ENCODE data around the gene ZFP82. TPM values are rescaled to one million over a fixed set of nuclear protein-coding genes. Genes with fewer than 3 reads are reported as not detected.

ZFP82 gene
- 1 to 10 TPM; 3.2 to 3.9 (median 3.3) TPM for total RNA-seq

- peaks cover 19% of the 10 kb centered on the region for H3K4me1 Mint-ChIP-seq (ENCODE audit: low read depth)
- peak within 1 kb of the TSS; percentile 91 for H3K4me3 Mint-ChIP-seq
- peak; percentile 64 for DNase-seq
- H3K9me3 Mint-ChIP-seq = peaks cover 12% of the 10 kb centered on the region
- peaks cover 20% of the 10 kb centered on the region for H3K27me3 Mint-ChIP-seq (ENCODE audit: low read depth)
- peaks cover 14% of the 10 kb centered on the region for H3K36me3 Mint-ChIP-seq (ENCODE audit: insufficient read depth)
- ATAC-seq = peak; percentile 93 to 95
Observed at GRCh38 chr19:36418287-36419001, at the start of gene ZFP82. ZFP82 (minus strand) TSS chr19:36418644; CDS start chr19:36409789, 8,855 bp downstream.

GRCh38 chr19:36460046-36460445 lies 41.6 kb upstream of the ZFP82 start:
- Mint-ChIP-seq H3K4me1 (ENCODE audit: low read depth) (no peaks in the 10 kb centered on the region), H3K36me3 (ENCODE audit: insufficient read depth) (peaks cover 38% of the 10 kb centered on the region), H3K4me3 (no peak overlapping the region), H3K27me3 (ENCODE audit: low read depth) (no peaks in the 10 kb centered on the region), H3K9me3 (peaks cover 41% of the 10 kb centered on the region)
- ATAC-seq = no peak
- DNase-seq = no peak

- no peaks in the 10 kb centered on the region for H3K4me1 Mint-ChIP-seq (ENCODE audit: low read depth)
- DNase-seq (no peak), ATAC-seq (no peak)
- H3K9me3 Mint-ChIP-seq = peaks cover 49% of the 10 kb centered on the region
- H3K36me3 Mint-ChIP-seq (ENCODE audit: insufficient read depth) = peaks cover 46% of the 10 kb centered on the region
- no peaks in the 10 kb centered on the region for H3K27me3 Mint-ChIP-seq (ENCODE audit: low read depth)
- no peak overlapping the region for H3K4me3 Mint-ChIP-seq
Observed at GRCh38 chr19:36456831-36457230, 38.4 kb upstream of the ZFP82 start.

- Mint-ChIP-seq H3K4me3 (no peak overlapping the region), H3K27me3 (ENCODE audit: low read depth) (no peaks in the 10 kb centered on the region), H3K36me3 (ENCODE audit: insufficient read depth) (peaks cover 46% of the 10 kb centered on the region), H3K9me3 (peaks cover 53% of the 10 kb centered on the region), H3K4me1 (ENCODE audit: low read depth) (no peaks in the 10 kb centered on the region)
- DNase-seq = no peak
- ATAC-seq = no peak
Observed at GRCh38 chr19:36449059-36449670, 30.7 kb upstream of the ZFP82 start.

- Mint-ChIP-seq H3K36me3 (ENCODE audit: insufficient read depth) (peaks cover 5% of the 10 kb centered on the region), H3K4me3 (no peak overlapping the region)
Observed at GRCh38 chr19:36441339-36441738, 22.9 kb upstream of the ZFP82 start.

GRCh38 chr19:36436531-36436930 lies 18.1 kb upstream of the ZFP82 start:
- Mint-ChIP-seq H3K4me1 (ENCODE audit: low read depth) (no peaks in the 10 kb centered on the region), H3K9me3 (peaks cover 35% of the 10 kb centered on the region), H3K27me3 (ENCODE audit: low read depth) (no peaks in the 10 kb centered on the region), H3K4me3 (no peak overlapping the region), H3K36me3 (ENCODE audit: insufficient read depth) (peaks cover 5% of the 10 kb centered on the region)
- ATAC-seq (no peak), DNase-seq (no peak)

More at GRCh38 chr19:36441339-36441738, 22.9 kb upstream of the ZFP82 start:
- DNase-seq (no peak), ATAC-seq (no peak)
- Mint-ChIP-seq H3K27me3 (ENCODE audit: low read depth) (no peaks in the 10 kb centered on the region), H3K9me3 (peaks cover 35% of the 10 kb centered on the region), H3K4me1 (ENCODE audit: low read depth) (no peaks in the 10 kb centered on the region)

GRCh38 chr19:36423925-36424324 lies 5.5 kb upstream of the ZFP82 start:
- H3K4me3 Mint-ChIP-seq = no peak overlapping the region
- peaks cover 6% of the 10 kb centered on the region for H3K4me1 Mint-ChIP-seq (ENCODE audit: low read depth)
- no peak for DNase-seq
- peaks cover 9% of the 10 kb centered on the region for H3K36me3 Mint-ChIP-seq (ENCODE audit: insufficient read depth)
- ATAC-seq = no peak
- H3K9me3 Mint-ChIP-seq = peaks cover 29% of the 10 kb centered on the region
- H3K27me3 Mint-ChIP-seq (ENCODE audit: low read depth) = peaks cover 43% of the 10 kb centered on the region

GRCh38 chr19:36421749-36422481 lies 3.5 kb upstream of the ZFP82 start:
- peaks cover 11% of the 10 kb centered on the region for H3K36me3 Mint-ChIP-seq (ENCODE audit: insufficient read depth)
- peaks cover 41% of the 10 kb centered on the region for H3K27me3 Mint-ChIP-seq (ENCODE audit: low read depth)
- H3K4me3 Mint-ChIP-seq = no peak overlapping the region
- ATAC-seq = no peak
- H3K4me1 Mint-ChIP-seq (ENCODE audit: low read depth) = peaks cover 19% of the 10 kb centered on the region
- H3K9me3 Mint-ChIP-seq = peaks cover 27% of the 10 kb centered on the region
- DNase-seq = no peak

- Mint-ChIP-seq H3K36me3 (ENCODE audit: insufficient read depth) (peaks cover 10% of the 10 kb centered on the region), H3K27me3 (ENCODE audit: low read depth) (peaks cover 39% of the 10 kb centered on the region), H3K4me1 (ENCODE audit: low read depth) (peaks cover 19% of the 10 kb centered on the region), H3K9me3 (peaks cover 25% of the 10 kb centered on the region), H3K4me3 (no peak overlapping the region)
- DNase-seq (no peak), ATAC-seq (no peak)
Observed at GRCh38 chr19:36420961-36421748, 2.7 kb upstream of the ZFP82 start.

GRCh38 chr19:36417752-36418286 lies 625 bp downstream of the ZFP82 start:
- peaks cover 12% of the 10 kb centered on the region for H3K9me3 Mint-ChIP-seq
- DNase-seq (no peak), ATAC-seq (no peak)
- H3K4me3 Mint-ChIP-seq = peak overlapping the region; percentile 91
- H3K36me3 Mint-ChIP-seq (ENCODE audit: insufficient read depth) = peaks cover 18% of the 10 kb centered on the region
- H3K27me3 Mint-ChIP-seq (ENCODE audit: low read depth) = peaks cover 17% of the 10 kb centered on the region
- peaks cover 19% of the 10 kb centered on the region for H3K4me1 Mint-ChIP-seq (ENCODE audit: low read depth)

GRCh38 chr19:36409841-36410240 lies 8.6 kb downstream of the ZFP82 start:
- Mint-ChIP-seq H3K36me3 (ENCODE audit: insufficient read depth) (peaks cover 59% of the 10 kb centered on the region), H3K27me3 (ENCODE audit: low read depth) (no peaks in the 10 kb centered on the region), H3K4me3 (no peak overlapping the region), H3K9me3 (peaks cover 28% of the 10 kb centered on the region), H3K4me1 (ENCODE audit: low read depth) (no peaks in the 10 kb centered on the region)
- ATAC-seq (no peak), DNase-seq (no peak)

- DNase-seq = no peak
- Mint-ChIP-seq H3K27me3 (ENCODE audit: low read depth) (no peaks in the 10 kb centered on the region), H3K36me3 (ENCODE audit: insufficient read depth) (peaks cover 71% of the 10 kb centered on the region), H3K9me3 (peaks cover 34% of the 10 kb centered on the region), H3K4me3 (no peak overlapping the region), H3K4me1 (ENCODE audit: low read depth) (no peaks in the 10 kb centered on the region)
- ATAC-seq = no peak
Observed at GRCh38 chr19:36408101-36408500, 10.3 kb downstream of the ZFP82 start.

GRCh38 chr19:36404498-36404897 lies 13.9 kb downstream of the ZFP82 start:
- Mint-ChIP-seq H3K4me1 (ENCODE audit: low read depth) (peaks cover 2% of the 10 kb centered on the region), H3K4me3 (no peak overlapping the region), H3K9me3 (peaks cover 44% of the 10 kb centered on the region), H3K36me3 (ENCODE audit: insufficient read depth) (peaks cover 74% of the 10 kb centered on the region), H3K27me3 (ENCODE audit: low read depth) (no peaks in the 10 kb centered on the region)
- DNase-seq (no peak), ATAC-seq (no peak)

GRCh38 chr19:36401475-36401874 lies 17.0 kb downstream of the ZFP82 start:
- H3K9me3 Mint-ChIP-seq = peaks cover 39% of the 10 kb centered on the region
- peaks cover 73% of the 10 kb centered on the region for H3K36me3 Mint-ChIP-seq (ENCODE audit: insufficient read depth)
- ATAC-seq = no peak
- peaks cover 2% of the 10 kb centered on the region for H3K4me1 Mint-ChIP-seq (ENCODE audit: low read depth)
- no peaks in the 10 kb centered on the region for H3K27me3 Mint-ChIP-seq (ENCODE audit: low read depth)
- DNase-seq = no peak
- no peak overlapping the region for H3K4me3 Mint-ChIP-seq

Measured in activated T-cell treated with anti-CD3 and anti-CD28 coated beads, Interleukin-2, amount 50 U/mL, for 4 hours (primary cell).